HG03439 (cell line): Measurements from ENCODE around the gene ODC1.

ENCODE experiments used
- ATAC-seq: cut with Tn5 transposase; IDR thresholded peaks from one replicate; pipeline ENCODE4 v1.9.1; 2021; ENCODE audit warnings: mild to moderate bottlenecking, moderate library complexity; ENCODE audit not compliant: unreplicated experiment

Gene ODC1

DNA sequence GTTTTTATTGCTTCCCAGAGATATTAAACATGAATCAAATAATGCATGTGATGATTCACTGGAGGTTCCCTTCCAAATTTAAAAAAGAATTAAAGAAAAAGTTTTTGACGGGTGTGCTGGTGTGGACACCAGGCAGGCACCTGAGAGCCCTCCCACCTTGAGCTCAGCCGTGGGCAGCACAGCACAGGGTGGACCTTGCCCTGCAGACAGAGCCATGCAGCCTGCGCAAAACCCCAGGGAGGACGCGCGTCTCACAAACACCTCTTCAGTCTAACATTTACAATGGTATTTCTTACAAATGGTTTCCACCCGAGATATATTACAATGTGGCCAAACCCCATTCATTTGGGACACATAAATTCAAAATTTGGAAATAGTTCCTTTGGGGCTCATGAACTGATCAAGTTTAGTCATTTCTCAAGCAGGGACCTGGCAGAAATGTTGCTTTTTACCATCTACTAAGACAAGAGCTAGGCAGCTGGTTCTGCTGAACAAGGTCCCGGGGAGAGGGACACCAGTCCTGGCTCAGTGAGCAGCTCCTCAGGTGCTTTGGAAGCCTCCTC, 45.4 kb downstream of the ODC1 start:
- no peak for ATAC-seq

GRCh38 chr2:10402062-10402585, 46.0 kb downstream of the ODC1 start:
- no peak for ATAC-seq

- no peak for ATAC-seq
Observed at GRCh38 chr2:10400978-10401951, 46.9 kb downstream of the ODC1 start.

- ATAC-seq = no peak
Observed at GRCh38 chr2:10400568-10400977, 47.6 kb downstream of the ODC1 start.

DNA sequence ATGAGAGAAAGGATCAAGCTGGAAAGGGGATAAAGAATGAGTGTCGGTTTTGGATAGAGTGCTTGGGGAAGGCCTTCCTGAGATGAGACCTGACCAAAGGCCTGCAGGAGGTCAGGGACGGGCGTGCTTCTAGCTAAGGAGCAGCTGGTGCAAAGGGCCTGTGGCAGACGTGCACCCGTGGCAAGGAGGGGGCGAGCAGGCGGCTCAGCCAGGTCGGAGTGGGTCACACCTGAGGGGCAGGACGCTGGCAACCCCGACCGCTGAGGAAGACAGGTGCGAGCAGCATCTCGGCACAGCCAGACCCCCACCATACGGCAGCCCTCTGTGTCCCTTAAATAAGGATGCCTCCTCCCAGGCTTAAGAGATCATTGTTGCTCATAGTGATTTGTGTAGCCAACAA, 48.1 kb downstream of the ODC1 start:
- no peak for ATAC-seq

GRCh38 chr2:10399358-10399757, 48.8 kb downstream of the ODC1 start:
- ATAC-seq = no peak

- no peak for ATAC-seq
Observed at GRCh38 chr2:10398496-10398895, 49.6 kb downstream of the ODC1 start.

DNA sequence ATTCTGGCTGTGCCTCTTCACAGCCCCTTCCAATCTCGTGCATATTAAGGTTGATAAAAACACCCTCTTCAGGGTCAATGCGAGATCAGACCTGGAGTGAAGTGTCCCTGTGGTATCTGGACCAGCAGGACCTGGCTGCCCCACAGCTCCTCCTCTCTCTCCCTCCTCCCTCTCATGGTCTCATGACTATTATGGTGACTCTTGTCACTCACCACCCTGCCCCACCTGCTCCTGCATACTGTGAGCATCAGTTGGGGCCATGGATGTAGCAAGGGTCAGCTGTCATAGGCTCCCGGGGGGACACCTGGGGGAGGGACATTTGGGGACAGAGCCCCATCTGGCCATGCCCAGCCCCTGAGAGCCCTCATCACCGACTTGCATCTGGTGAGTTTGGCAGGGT, 50.2 kb downstream of the ODC1 start:
- no peak for ATAC-seq

- ATAC-seq = no peak
Observed at GRCh38 chr2:10397297-10397875, 50.7 kb downstream of the ODC1 start.

GRCh38 chr2:10396464-10396863, 51.7 kb downstream of the ODC1 start:
- ATAC-seq = no peak

DNA sequence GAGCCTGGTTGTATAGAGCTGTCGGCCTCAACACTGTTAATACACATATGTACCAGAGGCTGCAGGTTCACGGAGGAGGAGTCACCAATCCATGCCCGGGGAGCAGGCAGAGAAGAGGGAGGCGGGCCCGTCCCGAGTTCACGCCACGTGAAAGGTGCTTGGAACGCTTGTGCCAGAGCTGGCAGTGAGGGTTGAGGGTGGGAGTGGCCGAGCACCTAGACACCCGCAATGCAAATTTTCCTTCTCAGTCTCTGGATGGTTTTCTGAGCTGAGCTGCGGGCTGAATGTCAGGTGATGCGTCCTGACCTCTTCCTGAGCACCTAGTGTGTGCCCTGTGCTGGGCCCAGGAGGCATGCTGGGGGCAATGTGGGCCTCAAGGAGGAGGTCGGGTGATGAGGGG, 52.2 kb downstream of the ODC1 start:
- ATAC-seq = no peak

GRCh38 chr2:10393640-10393982, 54.5 kb downstream of the ODC1 start:
- ATAC-seq = no peak

- no peak for ATAC-seq
Observed at GRCh38 chr2:10392951-10393639, 55.0 kb downstream of the ODC1 start.

DNA sequence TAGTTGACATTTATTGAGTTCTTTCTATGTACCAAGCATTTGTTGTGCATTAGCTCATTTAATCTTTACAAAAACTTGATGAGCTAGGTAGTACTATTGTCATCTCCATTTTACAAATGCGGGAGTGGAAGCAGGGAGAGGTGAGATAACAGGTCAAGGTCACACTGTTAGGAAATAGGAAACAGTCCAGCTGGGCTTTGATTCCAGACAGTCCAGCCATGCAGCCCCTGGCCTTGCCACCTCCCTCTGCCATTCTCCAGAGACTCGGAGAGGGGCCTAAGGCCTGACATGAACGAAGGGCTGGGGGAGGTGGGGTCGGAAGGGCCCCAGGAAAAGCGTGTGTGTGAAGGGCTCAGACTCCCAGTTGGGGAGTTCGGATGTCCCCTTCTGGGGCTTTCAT, 55.6 kb downstream of the ODC1 start:
- no peak for ATAC-seq

DNA sequence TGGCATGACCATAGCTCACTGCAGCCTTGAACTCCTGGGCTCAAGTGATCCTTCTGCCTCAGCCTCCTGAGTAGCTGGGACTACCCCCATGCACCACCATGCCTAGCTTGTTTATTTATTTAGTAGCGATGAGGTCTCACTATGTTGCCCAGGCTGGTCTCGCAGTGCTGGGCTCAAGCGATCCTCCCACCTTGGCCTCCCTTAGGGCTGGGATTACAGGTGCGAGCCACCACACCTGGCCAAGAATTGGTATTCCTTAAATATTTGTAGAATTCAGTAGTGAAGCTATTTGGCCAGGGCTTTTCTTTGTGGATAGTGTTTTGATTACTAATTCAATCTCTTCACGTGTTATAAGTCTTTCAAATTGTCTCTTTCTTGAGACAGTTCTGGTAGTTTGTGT, 56.0 kb downstream of the ODC1 start:
- no peak for ATAC-seq

DNA sequence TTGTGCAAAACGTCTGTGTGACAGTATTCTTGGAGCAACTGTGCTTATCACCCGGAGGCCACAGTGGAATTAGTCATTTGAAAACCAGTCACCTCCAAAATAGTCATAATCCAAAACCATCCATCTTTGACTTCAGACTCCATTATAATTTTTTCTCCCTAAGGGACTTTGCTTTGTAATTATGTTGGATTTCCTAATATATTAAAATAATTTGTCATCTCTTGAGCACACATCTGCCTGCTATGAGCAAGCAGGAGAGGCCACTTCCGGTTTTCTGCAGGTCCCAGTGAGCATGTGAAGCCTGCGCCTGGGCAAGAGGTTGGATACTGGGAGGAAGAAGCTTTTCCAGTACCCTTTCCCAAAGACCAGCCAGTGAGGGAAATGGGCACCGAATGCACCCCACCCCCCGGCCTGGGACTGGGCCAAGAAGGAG, 57.7 kb downstream of the ODC1 start:
- ATAC-seq = no peak
